GM19193 (cell line): ENCODE measurements around the gene NOPCHAP1.

Experiments
- POLR2A ChIP-seq: IDR thresholded peaks from 4 replicates; pipeline ENCODE4 v1.6.1; 2011; ENCODE audit not compliant: insufficient read depth, insufficient read length; ENCODE audit errors: extremely low read depth

Gene NOPCHAP1, protein sequence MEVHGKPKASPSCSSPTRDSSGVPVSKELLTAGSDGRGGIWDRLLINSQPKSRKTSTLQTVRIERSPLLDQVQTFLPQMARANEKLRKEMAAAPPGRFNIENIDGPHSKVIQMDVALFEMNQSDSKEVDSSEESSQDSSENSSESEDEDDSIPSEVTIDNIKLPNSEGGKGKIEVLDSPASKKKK

DNA sequence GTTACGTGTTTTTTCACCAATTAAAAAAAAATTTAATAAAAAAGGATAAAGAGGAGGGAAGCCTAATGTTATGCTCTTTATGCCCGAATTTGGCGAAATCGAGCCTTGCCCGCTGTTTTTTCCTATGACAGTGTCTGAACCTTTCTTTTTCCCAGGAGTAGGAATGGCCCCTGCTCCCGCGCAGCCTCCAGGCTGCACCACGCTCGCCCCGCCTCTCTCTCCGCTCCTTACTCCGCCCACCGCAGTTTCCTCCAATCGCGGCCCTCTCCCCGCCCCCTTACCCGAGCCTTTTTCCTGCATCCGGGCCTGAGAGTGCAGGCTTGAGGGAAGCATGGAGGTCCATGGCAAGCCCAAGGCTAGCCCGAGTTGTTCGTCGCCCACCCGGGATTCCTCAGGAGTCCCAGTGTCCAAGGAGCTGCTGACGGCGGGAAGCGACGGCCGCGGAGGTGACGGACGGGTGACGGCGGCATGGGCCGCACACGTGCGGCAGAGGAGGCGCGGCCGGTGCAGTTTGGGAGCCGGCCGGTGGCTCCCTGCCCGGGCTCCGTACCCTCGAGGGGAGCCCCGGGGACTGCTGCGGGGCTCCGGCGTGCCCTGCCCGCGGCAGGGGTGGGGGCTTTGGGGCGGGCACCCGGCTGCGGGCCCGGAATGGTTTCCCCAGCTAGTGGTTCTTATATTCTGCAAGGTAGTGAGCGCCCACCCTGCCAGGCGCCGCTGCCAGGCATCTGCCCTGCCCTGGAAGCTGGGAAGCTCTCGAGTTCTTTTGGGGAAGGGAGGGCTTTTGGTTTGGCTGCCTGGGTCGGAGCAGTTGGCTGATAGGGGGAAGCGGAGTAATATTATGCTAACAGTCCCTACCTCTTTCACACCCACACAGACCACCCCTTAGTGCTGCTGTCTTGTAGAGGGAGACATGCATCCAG is at the start of gene NOPCHAP1:
NOPCHAP1 (plus strand) TSS at position 295 of the 920 bp plus-strand sequence; CDS start at position 332, 37 bp downstream.
- peak; percentile 88 for TF ChIP-seq POLR2A

GRCh38 chr12:104938371-104938770 is 47.7 kb upstream of the NOPCHAP1 start:
- no peak for TF ChIP-seq POLR2A

DNA sequence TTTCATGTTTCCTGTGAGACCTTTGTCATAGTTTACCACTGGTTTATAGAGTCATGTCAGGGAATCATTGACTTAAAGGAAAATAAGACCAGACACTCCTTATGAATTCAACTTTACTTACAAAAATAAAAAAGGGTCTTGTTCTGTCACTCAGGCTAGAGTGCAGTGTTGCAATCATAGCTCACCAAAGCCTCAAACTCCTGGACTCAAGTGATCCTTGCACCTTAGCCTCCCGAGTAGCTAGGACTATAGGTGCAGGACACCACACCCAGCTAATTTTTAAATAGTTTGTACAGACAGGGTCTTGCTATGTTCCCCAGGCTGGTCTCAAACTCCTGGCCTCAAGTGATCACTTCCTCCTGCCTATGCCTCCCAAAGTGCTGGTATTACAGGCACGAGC is 47.0 kb upstream of the NOPCHAP1 start:
- no peak for TF ChIP-seq POLR2A

GRCh38 chr12:104941454-104941853 is 44.7 kb upstream of the NOPCHAP1 start:
- TF ChIP-seq POLR2A: no peak

GRCh38 chr12:104942075-104942474 is 44.0 kb upstream of the NOPCHAP1 start:
- TF ChIP-seq POLR2A: no peak

- no peak for TF ChIP-seq POLR2A
These were observed 41.9 kb upstream of the NOPCHAP1 start for GRCh38 chr12:104944252-104944651.

DNA sequence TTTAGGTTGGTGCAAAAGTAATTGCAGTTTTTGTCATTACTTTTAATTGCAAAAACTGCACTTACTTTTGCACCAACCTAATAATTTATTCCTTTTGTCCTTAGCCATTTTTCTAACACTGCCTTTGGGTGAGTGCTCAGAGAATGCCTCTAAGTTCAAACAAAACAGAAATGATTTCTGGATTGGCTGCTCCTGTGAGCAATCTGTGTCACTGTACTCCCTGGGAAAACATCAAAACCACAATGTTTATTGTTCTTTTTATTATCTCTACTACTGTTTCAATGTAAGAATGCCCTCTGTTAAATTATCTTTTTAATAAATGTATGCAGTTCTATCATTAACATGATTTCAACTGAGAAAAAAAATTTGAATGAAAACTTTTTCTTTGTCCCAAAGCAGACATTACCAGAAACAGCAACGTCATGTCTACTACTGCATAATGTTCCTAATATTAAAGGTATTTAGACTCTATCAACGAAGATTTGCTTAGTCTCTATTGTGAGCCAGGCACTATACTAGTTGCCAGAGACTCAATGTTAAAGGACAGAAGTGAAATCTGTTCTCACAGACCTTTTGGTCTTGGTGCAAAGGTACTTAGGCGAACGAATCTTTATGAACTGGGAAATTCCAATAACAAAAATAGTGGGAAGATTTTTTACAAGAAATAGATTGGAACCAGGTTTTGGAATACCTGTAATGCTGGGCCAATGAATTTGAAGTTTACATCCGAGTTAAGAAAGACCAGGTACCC is 34.2 kb upstream of the NOPCHAP1 start:
- TF ChIP-seq POLR2A: no peak

GRCh38 chr12:104952816-104953215 is 33.3 kb upstream of the NOPCHAP1 start:
- TF ChIP-seq POLR2A: no peak

DNA sequence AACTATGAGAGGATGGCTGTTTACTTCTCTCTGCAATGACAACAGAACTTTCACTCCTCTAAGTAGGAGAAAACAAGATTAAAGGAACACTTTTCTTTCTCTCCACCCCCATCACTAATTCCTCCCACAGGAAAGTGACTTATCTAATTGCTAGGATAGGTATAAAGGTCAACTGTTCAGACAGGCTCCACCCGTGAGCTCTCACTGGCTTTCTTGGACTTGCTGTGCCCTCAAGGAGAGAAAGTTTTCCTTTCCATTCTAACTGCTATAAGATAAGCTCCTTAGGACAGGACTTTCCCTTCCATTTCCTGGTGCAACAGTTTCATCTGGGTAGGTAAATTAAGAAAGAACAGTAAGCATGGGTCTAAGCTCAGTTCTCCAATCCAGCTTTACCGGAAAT is 32.8 kb upstream of the NOPCHAP1 start:
- no peak for TF ChIP-seq POLR2A

- TF ChIP-seq POLR2A: no peak
These were observed 30.4 kb upstream of the NOPCHAP1 start for GRCh38 chr12:104955703-104956102.

- TF ChIP-seq POLR2A: no peak
These were observed 29.0 kb upstream of the NOPCHAP1 start for GRCh38 chr12:104956870-104957718.

- no peak for TF ChIP-seq POLR2A
These were observed 28.5 kb upstream of the NOPCHAP1 start for GRCh38 chr12:104957719-104958000.

DNA sequence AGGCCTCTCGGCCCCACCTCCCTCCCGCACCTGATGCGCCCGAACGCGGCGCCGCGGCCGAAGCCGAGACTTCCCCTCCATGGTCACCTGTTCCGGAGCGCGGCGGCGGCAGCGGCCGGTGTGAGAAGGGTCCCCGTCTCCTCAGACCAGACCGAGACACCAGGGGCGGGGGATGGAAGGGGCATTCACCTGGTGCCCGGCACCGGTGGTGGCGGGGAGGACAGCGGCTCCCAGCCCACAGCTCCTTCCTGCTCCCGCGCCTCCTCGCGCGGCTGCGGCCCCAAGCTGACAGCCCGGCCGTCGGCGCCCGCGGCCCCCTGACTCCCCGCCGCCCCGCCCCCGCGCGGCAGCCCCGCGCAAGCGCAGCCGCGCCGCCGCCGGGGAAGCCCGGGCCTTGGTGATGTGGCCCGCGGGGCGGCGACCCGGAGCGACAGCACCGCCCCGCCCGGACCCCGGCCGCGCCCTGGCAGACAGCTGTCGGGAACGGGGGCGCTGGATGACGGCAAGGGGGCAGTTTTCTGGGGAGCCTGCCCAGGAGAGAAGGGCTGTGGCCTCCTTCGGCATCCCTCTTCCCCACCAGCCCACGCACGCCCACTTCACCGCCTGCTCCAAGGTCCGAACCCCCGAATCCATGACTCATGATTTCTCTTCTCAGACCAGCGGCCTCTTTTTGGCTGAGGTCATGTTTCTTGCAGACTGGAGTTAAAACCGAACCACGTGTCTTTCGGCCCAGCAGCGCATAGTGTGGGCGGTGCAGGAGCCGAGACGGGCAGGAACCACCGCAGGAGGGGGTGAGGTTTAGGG is 27.9 kb upstream of the NOPCHAP1 start, which contains the start of gene SLC41A2:
SLC41A2 (minus strand) TSS at position 290 of the 804 bp plus-strand sequence. CDS start 29,763 bp downstream, outside the sequence.
- TF ChIP-seq POLR2A: peak; percentile 83

GRCh38 chr12:104958805-104959334 is 27.2 kb upstream of the NOPCHAP1 start:
- no peak for TF ChIP-seq POLR2A

DNA sequence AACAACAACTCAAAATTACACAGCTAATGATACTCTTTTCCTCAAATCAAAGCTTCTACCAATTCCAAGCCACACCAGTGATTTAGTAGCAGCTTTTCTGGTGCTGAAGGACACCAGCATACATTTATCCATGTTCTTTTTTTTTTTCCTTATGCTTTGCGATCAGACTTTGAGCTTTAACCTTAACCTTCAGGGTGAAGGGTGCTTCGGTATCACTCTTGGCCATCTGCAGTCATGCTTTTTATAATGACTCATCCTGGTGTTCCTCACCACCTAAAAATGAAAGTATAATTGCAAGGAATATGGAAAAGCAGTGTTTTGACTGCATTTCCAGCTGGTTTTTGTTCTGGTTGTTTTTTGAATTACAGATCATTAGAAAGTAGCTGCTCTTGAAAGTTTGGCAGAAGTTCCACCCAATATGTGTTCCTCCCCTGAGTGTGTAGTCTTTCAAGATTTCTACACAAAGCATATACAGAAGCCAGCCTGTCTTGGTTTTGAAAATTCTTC is 26.7 kb upstream of the NOPCHAP1 start:
- TF ChIP-seq POLR2A: no peak
